Measurements from ENCODE around the gene TRPV5. TPM values are rescaled to one million over a fixed set of nuclear protein-coding genes. Genes with fewer than 3 reads are reported as not detected.

Gene TRPV5
- polyA plus RNA-seq, 2 of the 4 experiments (the other 2 are of a cell fraction): not detected

- Histone ChIP-seq H3K9me3 (no peaks in the 10 kb centered on the region), H3K27ac (no peak overlapping the region), H3K4me3 (no peak overlapping the region), H3K4me2 (no peak overlapping the region), H3K4me1 (no peaks in the 10 kb centered on the region)
- ATAC-seq: no peak
- DNase-seq (ENCODE audit: low read depth in 1 of 2, low spot score in 1 of 2): no peak
- CTCF ChIA-PET: interaction anchor here (1.3 to 4.0 kb wide), 5 partner anchors 9 to 337 kb away, joined by 3 to 18 read pairs (median 4); partner anchors contain the start of gene EPHB6
- POLR2A ChIA-PET: no interaction called here
- WGBS (ENCODE audit: missing lambda C conversion rate): 66% methylated on average over 9 of the region's 15 CpGs
- no peak for FAIRE-seq
- TF ChIP-seq REST (IDR thresholded peaks at IDR 0.05): no peak
- no peak for TF ChIP-seq PHF8 (IDR thresholded peaks at IDR 0.05; ENCODE audit: borderline replicate concordance, low read depth)
- TF ChIP-seq E2F6 (IDR thresholded peaks at IDR 0.05; ENCODE audit: borderline replicate concordance, low read depth): no peak
- TF ChIP-seq CBX2 (IDR thresholded peaks at IDR 0.05; ENCODE audit: borderline replicate concordance, low read depth): no peak
- no peak for TF ChIP-seq SREBF2 (IDR thresholded peaks at IDR 0.05)
- TF ChIP-seq ZSCAN20 (CRISPR knock-in tag; IDR thresholded peaks at IDR 0.05): no peak
- no peak for TF ChIP-seq HMGXB4 (CRISPR knock-in tag; IDR thresholded peaks at IDR 0.05; ENCODE audit: borderline replicate concordance)
- TF ChIP-seq HEYL (CRISPR knock-in tag; IDR thresholded peaks at IDR 0.05): no peak
- TF ChIP-seq FOSB (CRISPR knock-in tag; IDR thresholded peaks at IDR 0.05): no peak
- no peak for TF ChIP-seq BHLHE40 (IDR thresholded peaks at IDR 0.05; ENCODE audit: low read depth, low read length)
- no peak for TF ChIP-seq CEBPB (IDR thresholded peaks at IDR 0.05)
- TF ChIP-seq RNF2 (IDR thresholded peaks at IDR 0.05; ENCODE audit: borderline replicate concordance, low read depth): no peak
- no peak for TF ChIP-seq POLR2A (IDR thresholded peaks at IDR 0.05; ENCODE audit: low read length)
These were observed 61.4 kb downstream of the TRPV5 start for GRCh38 chr7:142872106-142872675.

GRCh38 chr7:142871260-142872105, 62.1 kb downstream of the TRPV5 start:
- no peaks in the 10 kb centered on the region for H3K4me1 ChIP-seq
- DNase-seq (ENCODE audit: low read depth in 1 of 2, low spot score in 1 of 2) (no peak), ATAC-seq (no peak), FAIRE-seq (no peak)
- CTCF ChIA-PET: interaction anchor here (1.3 to 4.0 kb wide), 4 partner anchors 10 to 136 kb away, joined by 3 to 18 read pairs (median 4); partner anchors contain the start of gene EPHB6
- H3K9me3 ChIP-seq: no peaks in the 10 kb centered on the region
- POLR2A ChIA-PET: no interaction called here
- H3K4me3 ChIP-seq: no peak overlapping the region
- no peak overlapping the region for H3K4me2 ChIP-seq
- H3K27ac ChIP-seq: no peak overlapping the region
- 55% methylated on average over 22 of the region's 23 CpGs for WGBS (ENCODE audit: missing lambda C conversion rate)
- no peak for TF ChIP-seq BHLHE40 (IDR thresholded peaks at IDR 0.05; ENCODE audit: low read depth, low read length)
- TF ChIP-seq HOXB13 (CRISPR knock-in tag; IDR thresholded peaks at IDR 0.05; ENCODE audit: low read depth): no peak
- no peak for TF ChIP-seq RAD21 (conservative IDR thresholded peaks at IDR 0.05 in 1 of 2, IDR thresholded peaks at IDR 0.05 in 1 of 2)
- no peak for TF ChIP-seq CHD2 (IDR thresholded peaks at IDR 0.05; ENCODE audit: low read length, partially characterized antibody)
- no peak for TF ChIP-seq RNF2 (IDR thresholded peaks at IDR 0.05; ENCODE audit: borderline replicate concordance, low read depth)
- no peak for TF ChIP-seq HOXB5 (CRISPR knock-in tag; IDR thresholded peaks at IDR 0.05)
- TF ChIP-seq ZNF302 (CRISPR knock-in tag; IDR thresholded peaks at IDR 0.05): no peak

All from A549 (cell line).